Right lobe of liver (tissue), 6 donors: ENCODE measurements around the gene CAPSL. TPM values are rescaled to one million over a fixed set of nuclear protein-coding genes. Genes with fewer than 3 reads are reported as not detected.

Experiments used
- ATAC-seq, 4 donors: fragments of 200-7000 bp; cut with Tn5 transposase; one replicate each; pipeline ENCODE4 v1.9.1; 2020; ENCODE audit warnings: mild to moderate bottlenecking in 4 of 4, moderate library complexity in 4 of 4
- DNase-seq, 3 donors: peaks; one replicate each; pipeline ENCODE4 v3.0.0-alpha.2; 2020
- H3K27ac ChIP-seq, 3 donors: fragments of 200-600 bp; one replicate each; pipeline ENCODE4 v1.8.0; 2022
- H3K27me3 ChIP-seq, 2 donors: fragments of 200-600 bp; one replicate each; pipeline ENCODE4 v1.8.0; 2022
- H3K36me3 ChIP-seq, 4 donors: fragments of 200-600 bp; sonication (generic) in 1 of 4; one replicate each; pipeline versions ENCODE4 v1.5.1 to v1.8.0; 2017 to 2022; ENCODE audit warnings: control low read depth in 1 of 4
- H3K4me1 ChIP-seq, 4 donors: fragments of 200-600 bp; sonication (generic) in 1 of 4; one replicate each; pipeline versions ENCODE4 v1.5.1 to v1.8.0; 2017 to 2022; ENCODE audit warnings: control low read depth in 1 of 4
- H3K4me3 ChIP-seq, 3 donors: fragments of 200-600 bp; one replicate each; pipeline ENCODE4 v1.8.0; 2022
- H3K9me3 ChIP-seq, 4 donors: fragments of 200-600 bp; sonication (generic) in 1 of 4; one replicate each; pipeline versions ENCODE4 v1.5.1 to v1.8.0; 2017 to 2022; ENCODE audit warnings: control low read depth in 1 of 4
- CTCF ChIP-seq, 4 donors: fragments of 200-600 bp in 3 of 4; fragments of 450-650 bp in 1 of 4; IDR thresholded peaks; one replicate each; pipeline versions ENCODE4 v1.5.1 to v1.8.0; 2016 to 2022; ENCODE audit warnings: antibody characterized with exemption in 4 of 4, mild to moderate bottlenecking in 2 of 4
- POLR2A ChIP-seq: fragments of 450-650 bp; IDR thresholded peaks from one replicate; pipeline ENCODE4 v1.6.1; 2017; ENCODE audit warnings: antibody characterized with exemption, mild to moderate bottlenecking
- WGBS: methylation state at CpG from one replicate; pipeline ENCODE4 v1.1.6; 2018; ENCODE audit warnings: low coverage, low lambda C conversion rate; ENCODE audit not compliant: insufficient coverage; ENCODE audit errors: missing lambda C conversion rate; 5-methylcytosine and 5-hydroxymethylcytosine counted together
- intact Hi-C, 2 donors: fragments of 100-400 bp; cut with DNase I; formaldehyde crosslinking; loops; one replicate each; pipeline versions ENCODE4 v1.11.2 to v1.14.1; 2022
- total RNA-seq, 6 experiments: library from RNA; depleted of rRNA in 2 of 6; stranded (reverse); fragments of >200 nt in 2 of 6; fragmentation: NEBNext Ultra II Directional in 3 of 6; extraction: Animal tissue kit (Norgen Biotek cat#: 25700) in 3 of 6; gene quantifications; one replicate each; pipeline versions ENCODE4 v1.1.0 to v1.2.4, GENCODE V29; 2016 to 2023
- donor health status: DM: no; HTN: yes; CAD: no.
- donor health status: DM: no; HTN: no; CAD: no.
- donor health status: DM: no; HTN: no; CAD: no.
- donor health status: DM: no; HTN: yes; CAD: no.
- donor health status: DM: no; HTN: yes; CAD: no.

The CAPSL gene
- total RNA-seq, 6 experiments from 2014 or later, result not detected

GRCh38 chr5:35887321-35888100 lies 50.9 kb downstream of the CAPSL start:
- TF ChIP-seq CTCF (IDR thresholded peaks at IDR 0.05), result no peak
- no peak for TF ChIP-seq POLR2A

GRCh38 chr5:35886381-35886780 lies 52.0 kb downstream of the CAPSL start:
- H3K27me3 ChIP-seq, result no peaks in the 10 kb centered on the region
- 65% methylated on average over 3 of the region's 3 CpGs for WGBS
- no peak overlapping the region for H3K4me3 ChIP-seq
- no peak for TF ChIP-seq POLR2A
- no peak for TF ChIP-seq CTCF (IDR thresholded peaks at IDR 0.05)
- H3K9me3 ChIP-seq, result no peaks in the 10 kb centered on the region
- ATAC-seq (no peak), DNase-seq (no peak)
- no peak overlapping the region for H3K27ac ChIP-seq
- no peaks in the 10 kb centered on the region for H3K4me1 ChIP-seq
- no peaks in the 10 kb centered on the region for H3K36me3 ChIP-seq
- intact Hi-C loops, result no loop called here

More at GRCh38 chr5:35887321-35888100, 50.9 kb downstream of the CAPSL start:
- no peaks in the 10 kb centered on the region for H3K36me3 ChIP-seq
- DNase-seq (no peak), ATAC-seq (no peak)
- 58% methylated on average over 5 of the region's 5 CpGs for WGBS
- H3K4me1 ChIP-seq, result no peaks in the 10 kb centered on the region
- no peak overlapping the region for H3K4me3 ChIP-seq
- intact Hi-C loops, result no loop called here
- H3K27ac ChIP-seq, result no peak overlapping the region
- no peaks in the 10 kb centered on the region for H3K9me3 ChIP-seq
- H3K27me3 ChIP-seq, result no peaks in the 10 kb centered on the region

- no peak overlapping the region for H3K27ac ChIP-seq
- no peaks in the 10 kb centered on the region for H3K36me3 ChIP-seq
- intact Hi-C loops, result no loop called here
- H3K4me3 ChIP-seq, result no peak overlapping the region
- ATAC-seq, result no peak
- H3K9me3 ChIP-seq, result no peaks in the 10 kb centered on the region
- H3K4me1 ChIP-seq, result no peaks in the 10 kb centered on the region
- TF ChIP-seq CTCF (IDR thresholded peaks at IDR 0.05) (no peak), POLR2A (no peak)
- no peak for DNase-seq
- H3K27me3 ChIP-seq, result no peaks in the 10 kb centered on the region
Observed at GRCh38 chr5:35884773-35885172, 53.6 kb downstream of the CAPSL start.

GRCh38 chr5:35884191-35884769 lies 54.1 kb downstream of the CAPSL start:
- no peaks in the 10 kb centered on the region for H3K36me3 ChIP-seq
- H3K4me1 ChIP-seq, result no peaks in the 10 kb centered on the region
- no peak overlapping the region for H3K4me3 ChIP-seq
- H3K27me3 ChIP-seq, result no peaks in the 10 kb centered on the region
- no peak for TF ChIP-seq CTCF (IDR thresholded peaks at IDR 0.05)
- TF ChIP-seq POLR2A, result no peak
- no peak overlapping the region for H3K27ac ChIP-seq
- intact Hi-C loops, result no loop called here
- H3K9me3 ChIP-seq, result no peaks in the 10 kb centered on the region
- ATAC-seq, result peak in 2 of 4 donors; percentile 56 to 66
- WGBS, result 63% methylated on average over 1 of the region's 1 CpG
- DNase-seq, result no peak
